H9 (cell line): ENCODE results near the gene KIF7. TPM values are rescaled to one million over a fixed set of nuclear protein-coding genes. Genes with fewer than 3 reads are reported as not detected.

Experiments used
- DNase-seq: peaks from one replicate; pipeline ENCODE4 v3.0.0-alpha.2; 2017
- H2AFZ ChIP-seq: one replicate; pipeline ENCODE4 v1.6.1; 2013; ENCODE audit warnings: mild to moderate bottlenecking, low read length, control low read depth, moderate library complexity
- H2AK5ac ChIP-seq: 2 replicates; pipeline ENCODE4 v1.6.1; 2013; ENCODE audit warnings: low read length, control low read depth, mixed read lengths; ENCODE audit not compliant: insufficient read length
- H2BK120ac ChIP-seq: one replicate; pipeline ENCODE4 v1.6.1; 2013; ENCODE audit warnings: low read depth, mild to moderate bottlenecking, low read length, control low read depth, inconsistent platforms; ENCODE audit not compliant: poor library complexity, severe bottlenecking
- H2BK12ac ChIP-seq: 2 replicates; pipeline ENCODE4 v1.6.1; 2013; ENCODE audit warnings: low read length, control low read depth, mixed read lengths, low read depth; ENCODE audit not compliant: insufficient read length
- H2BK15ac ChIP-seq: 2 replicates; pipeline ENCODE4 v1.6.1; 2013; ENCODE audit warnings: low read depth, low read length, control low read depth
- H2BK20ac ChIP-seq: one replicate; pipeline ENCODE4 v1.6.1; 2013; ENCODE audit warnings: low read depth, mild to moderate bottlenecking, low read length, control low read depth, inconsistent platforms; ENCODE audit not compliant: poor library complexity, severe bottlenecking
- H2BK5ac ChIP-seq: 2 replicates; pipeline ENCODE4 v1.6.1; 2013; ENCODE audit warnings: low read length, control low read depth, mixed read lengths; ENCODE audit not compliant: insufficient read length
- H3K14ac ChIP-seq: 2 replicates; pipeline ENCODE4 v1.6.1; 2013; ENCODE audit warnings: low read length, control low read depth; ENCODE audit not compliant: insufficient read depth
- H3K18ac ChIP-seq: 2 replicates; pipeline ENCODE4 v1.6.1; 2013; ENCODE audit warnings: low read depth, mild to moderate bottlenecking, mixed read lengths, low read length, control low read depth; ENCODE audit not compliant: insufficient read length
- H3K23ac ChIP-seq: 2 replicates; pipeline ENCODE4 v1.6.1; 2013; ENCODE audit warnings: low read length, control low read depth, mixed read lengths, low read depth; ENCODE audit not compliant: insufficient read length
- H3K23me2 ChIP-seq: 2 replicates; pipeline ENCODE4 v1.6.1; 2013; ENCODE audit warnings: low read depth, mild to moderate bottlenecking, mixed read lengths, low read length, control low read depth; ENCODE audit not compliant: insufficient read length, poor library complexity, severe bottlenecking
- H3K27ac ChIP-seq: 2 replicates; pipeline ENCODE4 v1.5.1; 2013; ENCODE audit warnings: low read length, control low read depth, mixed read lengths, low read depth; ENCODE audit not compliant: insufficient read length
- H3K27me3 ChIP-seq: 2 replicates; pipeline ENCODE4 v1.6.1; 2013; ENCODE audit warnings: low read length, control low read depth, inconsistent platforms; ENCODE audit not compliant: insufficient read depth
- H3K4ac ChIP-seq: 2 replicates; pipeline ENCODE4 v1.6.1; 2013; ENCODE audit warnings: low read depth, mild to moderate bottlenecking, control low read depth, inconsistent platforms, low read length, moderate library complexity
- H3K4me1 ChIP-seq: 2 replicates; pipeline ENCODE4 v1.6.1; 2013; ENCODE audit warnings: low read length, control low read depth, inconsistent platforms; ENCODE audit not compliant: insufficient read depth
- H3K4me2 ChIP-seq: 2 replicates; pipeline ENCODE4 v1.6.1; 2013; ENCODE audit warnings: low read length, control low read depth, mixed read lengths; ENCODE audit not compliant: insufficient read length, insufficient read depth
- H3K56ac ChIP-seq: 2 replicates; pipeline ENCODE4 v1.6.1; 2013; ENCODE audit warnings: low read depth, mild to moderate bottlenecking, mixed read lengths, low read length, control low read depth; ENCODE audit not compliant: insufficient read length
- H3K79me1 ChIP-seq: 2 replicates; pipeline ENCODE4 v1.6.1; 2013; ENCODE audit warnings: low read depth, mild to moderate bottlenecking, moderate library complexity, low read length, control low read depth, inconsistent platforms; ENCODE audit not compliant: insufficient read depth, poor library complexity, severe bottlenecking
- H3K79me2 ChIP-seq: 2 replicates; pipeline ENCODE4 v1.6.1; 2013; ENCODE audit warnings: low read length, control low read depth, inconsistent platforms; ENCODE audit not compliant: insufficient read depth
- H3K9ac ChIP-seq: 2 replicates; pipeline ENCODE4 v1.6.1; 2013; ENCODE audit warnings: low read length, control low read depth, mixed read lengths; ENCODE audit not compliant: insufficient read length; ENCODE audit errors: extremely low read depth
- H3K9me3 ChIP-seq: one replicate; pipeline ENCODE4 v1.6.1; 2013; ENCODE audit warnings: low read depth, low read length, inconsistent platforms; ENCODE audit not compliant: control insufficient read depth
- H3T11ph ChIP-seq: one replicate; pipeline ENCODE4 v1.6.1; 2013; ENCODE audit warnings: mild to moderate bottlenecking, low read length, control low read depth, inconsistent platforms
- H4K20me1 ChIP-seq: one replicate; pipeline ENCODE4 v1.6.1; 2013; ENCODE audit not compliant: control insufficient read depth, insufficient read length, insufficient read depth
- H4K5ac ChIP-seq: 2 replicates; pipeline ENCODE4 v1.6.1; 2013; ENCODE audit warnings: low read depth, mild to moderate bottlenecking, mixed read lengths, low read length, control low read depth; ENCODE audit not compliant: insufficient read length
- H4K8ac ChIP-seq: replicated peaks from 2 replicates; pipeline ENCODE4 v1.6.1; 2013; ENCODE audit warnings: low read length, control low read depth, mixed read lengths, low read depth; ENCODE audit not compliant: insufficient read length
- H4K91ac ChIP-seq: 2 replicates; pipeline ENCODE4 v1.6.1; 2013; ENCODE audit warnings: low read depth, mild to moderate bottlenecking, moderate library complexity, mixed read lengths, low read length, control low read depth; ENCODE audit not compliant: insufficient read length
- H3K27ac Mint-ChIP-seq, 3 experiments: 2 replicates in 2 of 3; 3 replicates in 1 of 3; pipeline ENCODE4 v1.8.0; 2020 to 2021; ENCODE audit warnings: mixed read lengths in 3 of 3, mild to moderate bottlenecking in 1 of 3, moderate library complexity in 1 of 3
- H3K27me3 Mint-ChIP-seq: 2 replicates; pipeline ENCODE4 v1.8.0; 2021; ENCODE audit warnings: low read depth, mild to moderate bottlenecking, moderate library complexity, mixed read lengths
- H3K36me3 Mint-ChIP-seq, 3 experiments: 2 replicates in 2 of 3; 3 replicates in 1 of 3; pipeline ENCODE4 v1.8.0; 2020 to 2021; ENCODE audit warnings: low read depth in 3 of 3, mixed read lengths in 3 of 3; ENCODE audit not compliant: insufficient read depth in 1 of 3
- H3K4me1 Mint-ChIP-seq, 2 experiments: 2 replicates each; pipeline ENCODE4 v1.8.0; 2020; ENCODE audit warnings: mixed read lengths in 2 of 2
- H3K4me3 Mint-ChIP-seq, 2 experiments: 2 replicates in 1 of 2; 3 replicates in 1 of 2; pipeline ENCODE4 v1.8.0; 2020 to 2021; ENCODE audit warnings: mild to moderate bottlenecking in 2 of 2, mixed read lengths in 2 of 2, moderate library complexity in 1 of 2
- H3K9me3 Mint-ChIP-seq, 2 experiments: 2 replicates in 1 of 2; 3 replicates in 1 of 2; pipeline ENCODE4 v1.8.0; 2020; ENCODE audit warnings: mild to moderate bottlenecking in 2 of 2, mixed read lengths in 2 of 2, moderate library complexity in 1 of 2
- CTCF ChIP-seq: fragments of 200-600 bp; sonication (generic); conservative IDR thresholded peaks from 3 replicates; pipeline ENCODE4 v1.8.0; 2021; ENCODE audit warnings: antibody characterized with exemption, mild to moderate bottlenecking
- WGBS: extraction: QIAGEN DNeasy Blood & Tissue Kit; methylation state at CpG from one replicate; pipeline ENCODE4 v1.1.7; 2013; ENCODE audit warnings: missing lambda C conversion rate, low lambda C conversion rate, mixed read lengths; ENCODE audit not compliant: insufficient read length; ENCODE audit errors: extremely low coverage; 5-methylcytosine and 5-hydroxymethylcytosine counted together
- total RNA-seq: library from RNA; stranded (reverse); gene quantifications from 2 replicates; pipeline ENCODE4 v1.2.1, GENCODE V29; 2021

KIF7 gene
- total RNA-seq, 1 experiment from 2014 or later, result 22.0 TPM

DNA sequence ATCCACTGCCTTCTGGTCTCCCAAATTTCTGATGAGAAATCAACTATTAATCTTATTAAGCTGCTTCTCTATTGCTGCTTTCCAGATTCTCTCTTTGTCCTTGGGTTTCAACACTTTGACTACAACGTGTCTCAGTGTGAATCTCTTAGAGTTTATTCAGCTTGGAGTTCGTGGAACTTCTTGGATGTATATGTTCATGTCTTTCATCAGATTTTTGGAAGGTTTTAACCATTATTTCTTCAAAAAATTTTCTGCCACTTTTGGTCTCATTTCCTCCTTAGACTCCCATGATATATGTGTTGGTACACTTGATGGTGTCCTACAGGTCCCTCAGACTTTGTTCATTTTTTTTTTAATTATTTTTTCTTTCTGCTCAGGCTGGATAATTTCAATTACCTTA, 44.0 kb downstream of the KIF7 start:
- Histone ChIP-seq H3K27me3 (no peaks in the 10 kb centered on the region), H3K9me3 (no peaks in the 10 kb centered on the region), H3K23me2 (no peaks in the 10 kb centered on the region), H3K27ac (no peak overlapping the region), H3K4me1 (no peaks in the 10 kb centered on the region), H3K18ac (no peak overlapping the region), H3K4me2 (no peak overlapping the region), H2BK20ac (no peak overlapping the region), H3K79me2 (no peaks in the 10 kb centered on the region), H3K79me1 (no peaks in the 10 kb centered on the region), H3K23ac (no peak overlapping the region), H3K14ac (no peak overlapping the region), H3K4ac (no peak overlapping the region), H4K8ac (no peak overlapping the region), H3K9ac (no peak overlapping the region), H4K5ac (no peak overlapping the region), H2BK15ac (no peak overlapping the region), H2AK5ac (no peak overlapping the region), H3K56ac (no peak overlapping the region), H3T11ph (no peak overlapping the region), H2BK120ac (no peak overlapping the region), H2BK12ac (no peak overlapping the region), H4K91ac (no peak overlapping the region), H4K20me1 (no peaks in the 10 kb centered on the region), H2AFZ (no peak overlapping the region), H2BK5ac (no peak overlapping the region)
- Mint-ChIP-seq H3K27me3 (no peaks in the 10 kb centered on the region), H3K9me3 (no peaks in the 10 kb centered on the region; a peak in 1 of 5 replicates), H3K27ac (no peak overlapping the region), H3K36me3 (peaks cover 65 to 91% (median 86%) of the 10 kb centered on the region in 3 experiments), H3K4me3 (no peak overlapping the region), H3K4me1 (no peaks in the 10 kb centered on the region)
- WGBS, result no CpG with 5 or more reads among the region's 2 CpGs
- no peak for DNase-seq
- TF ChIP-seq CTCF, result no peak
